GM19238 (cell line): ENCODE data around the gene PRXL2A.
"Not testable (repeated sequence)": the region's sequence is repeated elsewhere in the genome, so short reads cannot be mapped to it uniquely, and the experiment has no call there.

Experiments
- DNase-seq: peaks from one replicate; pipeline ENCODE4 v3.0.0; 2011; ENCODE audit warnings: low spot score; ENCODE audit not compliant: insufficient read length

PRXL2A gene

DNA sequence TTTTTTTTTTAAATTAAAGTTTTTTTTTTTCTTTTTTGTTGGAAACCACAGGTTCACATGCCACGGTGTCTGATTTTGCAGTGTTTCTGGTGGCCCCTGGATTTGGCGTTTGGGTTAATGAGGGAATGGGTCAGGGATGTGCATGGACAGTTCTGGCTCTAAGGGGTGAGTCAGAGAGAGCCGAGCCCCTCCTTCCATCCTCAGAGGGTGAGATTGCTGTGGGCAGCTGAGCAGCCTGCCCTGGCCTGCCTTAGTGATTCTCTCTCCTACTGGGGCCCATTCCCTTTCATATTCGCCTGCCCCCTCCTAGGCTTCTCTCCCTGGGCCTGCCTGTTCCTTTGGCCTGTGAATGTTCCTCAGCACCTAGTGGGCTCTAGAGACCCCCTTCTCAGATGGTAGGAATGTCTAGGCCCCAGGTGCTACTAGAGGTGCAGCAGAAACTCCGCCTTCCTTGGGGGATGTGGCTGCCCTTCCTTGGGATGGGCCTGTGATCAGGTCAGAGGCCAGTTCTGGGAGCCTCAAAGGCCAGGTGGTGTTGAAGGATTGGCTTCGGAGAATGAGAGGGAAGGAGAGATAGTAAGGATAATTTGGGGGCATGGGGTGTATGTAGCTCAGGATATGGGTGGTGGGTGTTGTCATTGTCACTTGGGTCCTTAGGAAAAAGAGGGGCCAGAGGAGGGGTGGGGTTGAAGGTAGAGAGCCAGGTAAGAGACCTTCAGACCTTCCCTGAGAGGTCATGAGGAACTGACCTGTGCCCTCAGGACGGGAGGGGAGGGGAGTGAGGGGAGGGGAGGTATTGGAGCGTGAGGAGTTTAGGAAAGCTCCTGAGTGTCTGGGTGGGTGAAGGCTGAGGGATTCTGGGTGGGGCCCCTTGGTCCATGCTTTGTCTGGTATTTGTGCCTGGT is 65.6 kb downstream of the PRXL2A start:
- no peak for DNase-seq

DNA sequence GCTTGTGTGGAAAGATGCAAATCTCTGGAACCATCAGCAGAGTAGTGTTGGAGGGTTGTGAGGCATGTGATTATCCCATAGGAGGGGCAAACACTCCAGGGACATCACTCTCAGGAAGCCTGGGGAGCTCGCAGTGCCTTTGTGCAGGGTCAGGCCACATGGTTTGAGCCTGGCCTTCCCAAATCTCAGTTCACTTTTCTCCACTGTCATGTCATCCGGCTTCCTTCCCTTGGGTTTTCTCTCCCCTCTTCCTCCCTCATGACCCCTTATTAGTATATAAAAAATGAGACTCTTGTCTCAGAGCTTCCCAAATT is 66.2 kb downstream of the PRXL2A start:
- no peak for DNase-seq

DNA sequence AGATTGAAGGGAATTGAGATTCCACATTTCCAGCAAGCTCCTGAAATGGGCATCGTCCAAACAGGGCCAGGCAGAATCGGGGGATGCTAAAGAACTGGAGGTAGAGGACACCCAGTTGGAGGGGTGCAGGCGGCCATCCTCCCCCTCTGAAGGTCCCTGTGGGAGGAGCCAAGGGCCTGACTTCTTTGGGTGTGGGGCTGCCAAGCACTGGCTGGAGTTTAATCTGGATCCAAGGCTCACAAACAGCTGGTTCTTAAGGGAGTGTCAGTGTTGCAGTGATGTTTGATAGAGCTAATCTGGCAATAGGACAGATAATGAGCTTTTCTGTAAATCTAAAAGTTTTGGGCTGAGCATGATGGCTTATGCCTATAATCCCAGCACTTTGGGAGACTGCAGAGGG is 66.6 kb downstream of the PRXL2A start:
- no peak for DNase-seq

DNA sequence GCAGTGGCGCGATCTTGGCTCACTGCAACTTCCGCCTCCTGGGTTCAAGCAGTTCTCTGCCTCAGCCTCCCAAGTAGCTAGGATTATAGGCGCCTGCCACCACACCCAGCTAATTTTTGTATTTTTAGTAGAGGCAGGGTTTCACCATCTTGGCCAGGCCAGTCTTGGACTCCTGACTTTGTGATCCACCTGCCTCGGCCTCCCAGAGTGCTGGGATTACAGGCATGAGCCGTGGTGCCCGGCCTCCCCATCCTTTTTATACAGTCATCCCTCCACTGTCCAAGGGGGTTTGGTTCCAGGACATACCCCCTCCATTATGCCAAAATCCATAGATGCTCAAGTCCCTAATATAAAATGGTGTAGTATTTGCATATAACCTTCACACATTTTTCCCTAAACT is 67.3 kb downstream of the PRXL2A start:
- DNase-seq, result not testable (repeated sequence)

DNA sequence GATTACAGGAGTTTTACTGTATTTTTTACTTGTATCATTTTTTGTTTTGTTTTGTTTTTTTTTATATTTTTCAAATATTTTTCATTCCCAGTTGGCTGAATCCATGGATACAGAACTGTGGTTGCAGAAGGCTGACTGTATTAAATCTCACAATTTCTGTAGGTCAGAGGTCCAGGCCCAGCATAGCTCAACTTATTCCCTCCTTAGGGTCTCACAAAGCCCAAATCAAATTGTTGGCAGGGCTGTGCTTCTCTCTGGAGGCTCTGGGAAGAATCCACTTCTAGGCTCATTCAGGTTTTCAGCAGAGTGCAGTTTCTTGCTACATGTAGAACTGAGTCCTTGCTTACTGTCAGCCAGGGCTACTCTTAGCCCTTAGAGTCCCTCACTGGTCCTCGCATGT is 68.3 kb downstream of the PRXL2A start:
- DNase-seq, result no peak

DNA sequence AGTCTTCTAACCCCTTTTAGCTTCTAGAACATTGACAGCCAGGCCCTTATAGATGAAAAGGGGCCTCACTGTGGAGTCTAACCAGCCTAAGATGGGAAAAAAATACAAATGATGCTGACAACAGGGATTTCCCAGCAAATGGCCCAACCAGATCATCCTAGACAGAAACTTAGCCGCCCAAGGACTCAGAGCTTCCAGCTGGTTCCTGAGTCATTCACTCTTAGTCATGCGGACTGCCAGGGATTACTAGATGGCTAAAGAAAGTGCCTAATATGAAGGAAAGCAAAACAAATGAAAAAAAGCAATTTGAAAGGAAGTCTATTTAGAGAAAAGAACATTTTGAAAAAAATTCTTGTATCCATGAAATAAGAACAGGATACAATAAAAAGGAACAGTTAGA is 69.5 kb downstream of the PRXL2A start:
- DNase-seq, result no peak

DNA sequence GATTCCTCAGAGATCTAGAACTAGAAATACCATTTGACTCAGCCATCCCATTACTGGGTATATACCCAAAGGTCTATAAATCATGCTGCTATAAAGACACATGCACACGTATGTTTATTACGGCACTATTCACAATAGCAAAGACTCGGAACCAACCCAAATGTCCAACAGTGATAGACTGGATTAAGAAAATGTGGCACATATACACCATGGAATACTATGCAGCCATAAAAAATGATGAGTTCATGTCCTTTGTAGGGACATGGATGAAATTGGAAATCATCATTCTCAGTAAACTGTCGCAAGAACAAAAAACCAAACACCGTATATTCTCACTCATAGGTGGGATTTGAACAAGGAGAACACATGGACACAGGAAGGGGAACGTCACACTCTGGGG is 72.0 kb downstream of the PRXL2A start:
- not testable (repeated sequence) for DNase-seq

DNA sequence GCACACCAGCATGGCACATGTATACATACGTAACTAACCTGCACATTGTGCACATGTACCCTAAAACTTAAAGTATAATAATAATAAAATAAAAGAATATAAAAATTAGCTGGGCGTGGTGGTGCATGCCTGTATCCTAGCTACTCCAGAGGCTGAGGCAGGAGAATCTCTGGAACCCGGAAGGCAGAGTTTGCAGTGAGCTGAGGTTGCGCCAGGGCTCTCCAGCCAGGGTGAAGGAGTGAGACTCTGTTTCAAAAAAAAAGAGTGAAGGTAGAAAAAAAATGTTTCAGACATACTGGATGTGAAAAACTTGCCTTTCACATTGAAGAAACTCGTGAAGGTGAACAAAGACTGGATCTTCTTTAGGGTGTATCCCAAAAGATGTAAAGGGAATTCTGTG is 72.5 kb downstream of the PRXL2A start:
- DNase-seq, result no peak

DNA sequence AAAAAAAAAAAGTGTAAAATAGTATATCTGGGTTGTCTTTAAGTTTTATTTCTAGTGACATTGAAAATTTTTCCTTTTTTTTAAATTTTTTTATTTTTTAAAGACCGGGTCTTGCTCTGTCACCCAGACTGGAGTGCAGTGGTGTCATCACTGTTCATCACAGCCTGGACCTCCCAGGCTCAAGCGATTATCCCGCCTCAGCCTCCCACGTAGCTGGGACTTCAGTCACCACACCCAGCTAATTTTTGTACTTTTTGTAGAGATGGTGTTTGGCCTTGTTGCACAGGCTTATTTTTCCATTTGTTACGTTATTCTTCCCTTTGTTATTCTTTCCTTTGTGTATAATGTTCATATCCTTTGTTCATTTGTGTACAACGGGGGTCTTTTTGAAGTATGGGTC is 75.9 kb downstream of the PRXL2A start:
- no peak for DNase-seq

DNA sequence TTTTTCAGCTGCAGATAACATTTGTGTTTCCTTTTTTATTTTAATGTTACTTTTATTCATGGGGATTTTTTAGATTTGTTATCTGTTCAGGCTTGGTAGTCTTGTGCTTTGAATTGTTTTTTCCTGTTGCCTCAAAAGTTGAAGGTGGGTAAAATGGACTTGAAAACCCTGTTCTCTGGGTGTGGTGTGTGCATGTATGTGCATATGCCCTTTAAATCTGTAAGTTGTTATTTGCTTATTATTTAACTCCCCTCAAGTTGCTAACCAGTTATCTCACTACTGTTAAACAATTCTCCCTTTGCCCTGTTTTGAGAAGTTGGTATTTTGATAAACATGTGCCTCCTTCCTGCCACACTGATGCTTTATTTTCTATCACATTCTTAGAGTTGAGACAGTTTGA is 76.3 kb downstream of the PRXL2A start:
- DNase-seq, result no peak

DNA sequence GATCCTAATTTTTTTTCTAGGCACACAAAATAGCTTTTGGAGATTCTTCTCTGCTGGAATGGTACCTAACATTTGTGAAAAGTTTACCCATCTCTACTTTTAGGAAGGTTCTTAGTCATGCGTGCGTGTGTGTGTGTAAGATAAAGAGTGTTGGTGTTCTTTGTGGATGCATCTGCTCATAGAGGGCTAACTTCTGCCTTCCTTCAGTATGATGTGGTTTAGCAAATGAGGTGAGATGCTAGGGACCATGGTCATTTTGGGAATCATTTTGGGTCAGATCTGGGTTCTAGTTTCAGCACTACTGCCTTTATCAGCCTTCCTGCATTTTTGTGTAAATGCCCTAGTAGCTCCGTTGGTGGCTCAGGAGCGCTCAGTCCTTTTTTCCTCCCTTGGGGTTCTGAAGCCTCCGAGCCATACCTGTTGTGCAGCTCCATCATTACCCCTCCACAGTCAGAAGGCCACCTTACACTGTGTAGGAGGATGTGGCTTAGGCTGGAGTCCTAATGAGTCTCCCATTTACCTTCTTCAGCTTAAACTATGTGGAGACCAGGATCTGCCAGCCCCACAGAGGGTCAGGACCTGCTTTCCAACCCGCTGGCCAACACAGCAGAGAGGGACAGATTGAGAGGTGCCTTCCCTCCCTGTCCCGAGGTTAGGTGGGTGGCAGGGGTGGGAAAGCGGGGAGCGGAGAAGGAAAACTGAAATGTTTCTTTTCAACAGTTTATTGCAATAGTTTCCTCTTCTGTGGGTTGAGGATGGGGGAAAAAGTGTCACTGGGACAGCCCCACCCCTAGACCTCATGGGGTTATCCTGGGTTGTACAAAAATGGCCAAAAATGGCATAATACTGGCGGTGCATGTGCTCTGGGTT is 77.0 kb downstream of the PRXL2A start:
- DNase-seq, result no peak

DNA sequence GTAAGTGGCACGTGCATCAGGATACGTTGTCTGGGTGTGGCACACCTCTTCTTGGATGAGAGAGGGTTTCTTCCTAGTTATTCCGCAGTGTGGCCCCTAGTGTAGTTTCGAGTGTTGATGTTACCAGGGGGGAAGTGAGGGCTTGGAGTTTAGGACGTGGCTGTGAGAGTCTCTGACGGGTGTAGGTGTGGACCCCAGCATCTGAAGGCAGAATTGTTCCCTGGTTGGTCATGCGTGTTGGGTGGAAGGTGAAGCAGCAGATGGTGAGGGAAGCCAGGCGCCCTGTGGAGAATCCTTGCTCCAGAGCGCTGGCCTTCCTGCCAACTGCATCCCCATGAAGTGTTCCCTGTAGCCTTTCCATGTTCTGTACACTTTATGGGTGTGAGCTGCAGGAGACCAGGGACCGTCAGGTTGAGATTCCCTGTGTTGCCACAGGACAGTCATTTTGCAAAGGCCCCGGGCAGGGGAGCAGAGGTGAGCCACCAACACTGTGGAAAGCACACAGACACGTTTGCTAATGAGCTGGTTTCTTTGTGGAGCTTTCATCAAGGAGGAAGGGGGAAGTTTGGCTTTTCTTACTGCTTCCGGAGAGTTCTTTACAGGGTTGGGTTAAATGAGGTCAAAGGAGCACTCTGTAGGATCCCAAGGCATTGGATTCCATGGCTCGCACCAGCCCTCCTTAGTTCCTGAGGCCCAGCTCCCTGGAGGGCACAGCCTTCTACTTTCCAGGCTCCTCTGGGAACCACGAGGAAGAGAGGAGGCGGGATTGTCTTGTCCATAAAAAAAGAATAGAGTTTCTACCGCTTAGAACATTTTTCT is 77.8 kb downstream of the PRXL2A start:
- no peak for DNase-seq
